HPDE6-E6E7 (cell line): Measurements from ENCODE around the gene ASAP3.
"Not testable (repeated sequence)": the region's sequence is repeated elsewhere in the genome, so short reads cannot be mapped to it uniquely, and the experiment has no call there.

ENCODE experiments used
- DNase-seq: peaks from one replicate; pipeline ENCODE4 v3.0.0; 2011; ENCODE audit warnings: missing footprints; ENCODE audit errors: extremely low spot score

The ASAP3 gene

GRCh38 chr1:23396380-23396779, 87.6 kb downstream of the ASAP3 start:
- no peak for DNase-seq

GRCh38 chr1:23395849-23396248, 88.1 kb downstream of the ASAP3 start:
- DNase-seq, result no peak

- DNase-seq, result no peak
Observed at GRCh38 chr1:23395154-23395724, 88.7 kb downstream of the ASAP3 start.

- DNase-seq, result no peak
Observed at GRCh38 chr1:23394684-23395083, 89.3 kb downstream of the ASAP3 start.

GRCh38 chr1:23394181-23394580, 89.8 kb downstream of the ASAP3 start:
- DNase-seq, result no peak

GRCh38 chr1:23393706-23394105, 90.3 kb downstream of the ASAP3 start:
- no peak for DNase-seq

GRCh38 chr1:23392125-23392855, 91.7 kb downstream of the ASAP3 start:
- DNase-seq, result no peak

- DNase-seq, result no peak
Observed at GRCh38 chr1:23389837-23390321, 94.1 kb downstream of the ASAP3 start.

- DNase-seq, result no peak
Observed at GRCh38 chr1:23387494-23387893, 96.5 kb downstream of the ASAP3 start.

- no peak for DNase-seq
Observed at GRCh38 chr1:23385119-23385621, 98.8 kb downstream of the ASAP3 start.

GRCh38 chr1:23384312-23385058, 99.5 kb downstream of the ASAP3 start:
- DNase-seq, result peak; percentile 85

- no peak for DNase-seq
Observed at GRCh38 chr1:23383577-23384311, 100.2 kb downstream of the ASAP3 start.

- DNase-seq, result no peak
Observed at GRCh38 chr1:23381233-23381885, 102.6 kb downstream of the ASAP3 start.

- no peak for DNase-seq
Observed at GRCh38 chr1:23380719-23381118, 103.3 kb downstream of the ASAP3 start.

GRCh38 chr1:23380236-23380635, 103.7 kb downstream of the ASAP3 start:
- not testable (repeated sequence) for DNase-seq
